ENCODE results near the gene KLF17. TPM values are rescaled to one million over a fixed set of nuclear protein-coding genes. Genes with fewer than 3 reads are reported as not detected.

Gene KLF17
- total RNA-seq, 1 donor from 2014 or later: not detected

DNA sequence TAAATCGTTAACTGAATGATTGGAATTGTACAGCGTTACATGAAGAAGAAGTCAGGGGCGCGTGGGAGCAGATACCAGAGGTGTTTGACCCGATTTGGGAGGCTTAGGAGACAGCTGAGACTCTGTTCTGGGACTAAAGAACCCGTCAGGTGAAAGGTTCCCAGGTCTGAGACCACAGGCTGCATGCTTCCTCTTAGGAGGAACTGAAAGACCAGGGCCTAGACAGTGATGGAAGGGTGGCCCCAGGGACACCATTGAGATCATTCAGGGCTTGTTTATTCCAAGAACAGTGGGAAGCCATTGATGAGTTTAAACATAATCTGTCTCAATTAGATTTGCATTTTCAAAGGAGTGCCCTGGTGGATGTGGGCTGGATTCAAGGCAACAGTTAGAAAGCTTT is 904 bp downstream of the KLF17 start:
- Histone ChIP-seq H3K4me3 (no peak overlapping the region), H3K36me3 (no peaks in the 10 kb centered on the region), H3K4me1 (no peaks in the 10 kb centered on the region), H3K27me3 (no peaks in the 10 kb centered on the region), H3K9me3 (no peaks in the 10 kb centered on the region), H3K27ac (no peak overlapping the region)
- TF ChIP-seq CTCF (IDR thresholded peaks at IDR 0.05): no peak
- no peak for DNase-seq (ENCODE audit: low spot score in 2 of 2)
- intact Hi-C loops (cut with DNase I): no loop called here

DNA sequence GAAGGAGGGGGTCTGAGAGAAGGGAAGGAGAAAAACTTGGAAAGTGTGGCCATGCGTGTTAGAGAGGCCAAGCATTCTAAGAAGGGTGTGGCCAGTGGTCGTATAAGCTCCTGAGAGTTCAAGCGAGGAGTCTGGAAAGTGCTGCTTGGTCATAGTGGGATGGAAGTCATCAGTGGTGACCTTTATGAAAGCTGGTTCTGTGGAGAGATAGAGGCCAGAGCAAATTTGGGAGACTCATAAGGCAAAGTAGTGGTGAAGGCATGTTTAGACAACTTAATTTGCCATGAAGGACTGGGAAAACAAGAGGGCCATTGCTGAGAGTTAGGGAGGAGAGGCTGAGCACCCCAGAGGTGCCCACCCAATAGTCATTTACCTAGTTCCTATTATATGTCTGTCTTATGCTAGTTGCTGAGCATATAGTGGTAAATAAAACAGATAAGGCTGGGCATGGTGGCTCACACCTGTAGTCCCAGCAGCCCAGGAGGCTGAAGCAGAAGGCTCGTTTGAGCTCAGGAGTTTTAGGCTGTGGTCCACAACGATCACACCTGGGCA is 1.9 kb downstream of the KLF17 start:
- no peaks in the 10 kb centered on the region for H3K36me3 ChIP-seq
- H3K27me3 ChIP-seq: no peaks in the 10 kb centered on the region
- no peaks in the 10 kb centered on the region for H3K4me1 ChIP-seq
- H3K27ac ChIP-seq: no peak overlapping the region
- H3K9me3 ChIP-seq: no peaks in the 10 kb centered on the region
- no peak for DNase-seq (ENCODE audit: low spot score in 2 of 2)
- TF ChIP-seq CTCF (IDR thresholded peaks at IDR 0.05): no peak
- no peak overlapping the region for H3K4me3 ChIP-seq
- intact Hi-C loops (cut with DNase I): no loop called here

GRCh38 chr1:44129616-44130500 is 11.2 kb downstream of the KLF17 start:
- DNase-seq (ENCODE audit: low spot score in 2 of 2): no peak
- intact Hi-C loops (cut with DNase I): no loop called here
- H3K36me3 ChIP-seq: no peaks in the 10 kb centered on the region
- TF ChIP-seq CTCF (IDR thresholded peaks at IDR 0.05): no peak
- H3K27me3 ChIP-seq: no peaks in the 10 kb centered on the region
- H3K4me1 ChIP-seq: peaks cover 0 to 5% of the 10 kb centered on the region in 2 donors
- H3K4me3 ChIP-seq: no peak overlapping the region
- H3K27ac ChIP-seq: no peak overlapping the region
- H3K9me3 ChIP-seq: no peaks in the 10 kb centered on the region

- Histone ChIP-seq H3K4me3 (no peak overlapping the region), H3K4me1 (peaks cover 0 to 5% of the 10 kb centered on the region in 2 donors), H3K27ac (peak overlapping the region; percentile 46 to 56), H3K9me3 (no peaks in the 10 kb centered on the region), H3K27me3 (no peaks in the 10 kb centered on the region), H3K36me3 (no peaks in the 10 kb centered on the region)
- peak in 1 of 2 donors; percentile 69 for DNase-seq (ENCODE audit: low spot score in 2 of 2)
- intact Hi-C loops (cut with DNase I): no loop called here
- no peak for TF ChIP-seq CTCF (IDR thresholded peaks at IDR 0.05)
Observed at GRCh38 chr1:44131411-44131810, 12.8 kb downstream of the KLF17 start.

- Histone ChIP-seq H3K36me3 (no peaks in the 10 kb centered on the region), H3K4me1 (peaks cover 0 to 5% of the 10 kb centered on the region in 2 donors), H3K27ac (no peak overlapping the region), H3K9me3 (no peaks in the 10 kb centered on the region), H3K4me3 (no peak overlapping the region), H3K27me3 (no peaks in the 10 kb centered on the region)
- TF ChIP-seq CTCF (IDR thresholded peaks at IDR 0.05): no peak
- intact Hi-C loops (cut with DNase I): no loop called here
- DNase-seq (ENCODE audit: low spot score in 2 of 2): no peak
Observed at GRCh38 chr1:44134071-44134920, 15.7 kb downstream of the KLF17 start.

Measured in ascending aorta (tissue), 2 donors.